Measurements from ENCODE around the gene PLEKHG1.

- TF ChIP-seq CTCF (conservative IDR thresholded peaks at IDR 0.05; ENCODE audit: low read depth, low read length): no peak
- TF ChIP-seq EZH2phosphoT487 (IDR thresholded peaks at IDR 0.05; ENCODE audit: borderline replicate concordance, low read length): no peak
- TF ChIP-seq EZH2 (IDR thresholded peaks at IDR 0.05; ENCODE audit: low read length, unreplicated experiment): no peak
These were observed 39.4 kb upstream of the PLEKHG1 start for GRCh38 chr6:150560004-150560883.
